H1 (cell line): ENCODE results near the gene SERPINB11. TPM values are rescaled to one million over a fixed set of nuclear protein-coding genes. Genes with fewer than 3 reads are reported as not detected.

Experiments used
- CHD7 ChIP-seq: fragments of 300-600 bp; sonication (generic); IDR thresholded peaks from 2 replicates; pipeline ENCODE4 v1.7.1; 2012; ENCODE audit warnings: low read length, moderate library complexity, mild to moderate bottlenecking, inconsistent platforms; ENCODE audit not compliant: insufficient replicate concordance
- HDAC2 ChIP-seq, 2 experiments: fragments of 300-600 bp in 1 of 2; sonication (generic) in 1 of 2; IDR thresholded peaks; 2 replicates each; pipeline ENCODE4 v1.6.1; 2011 to 2012; ENCODE audit warnings: low read depth in 2 of 2, low read length in 2 of 2, mild to moderate bottlenecking in 2 of 2, moderate library complexity in 2 of 2, borderline replicate concordance in 1 of 2, inconsistent platforms in 1 of 2
- KDM4A ChIP-seq: IDR thresholded peaks from one replicate; pipeline ENCODE4 v1.7.1; 2012; ENCODE audit warnings: low read depth, mild to moderate bottlenecking, moderate library complexity, low read length, inconsistent platforms; ENCODE audit not compliant: severe bottlenecking
- POLR2A ChIP-seq, 2 experiments: IDR thresholded peaks; 1 replicate in 1 of 2; 2 replicates in 1 of 2; pipeline ENCODE4 v1.6.1; 2011; ENCODE audit warnings: low read depth in 2 of 2, low read length in 2 of 2, mild to moderate bottlenecking in 2 of 2; ENCODE audit errors: control extremely low read depth in 1 of 2
- POLR2AphosphoS5 ChIP-seq: IDR thresholded peaks from 2 replicates; pipeline ENCODE4 v1.6.1; 2011; ENCODE audit warnings: low read depth, low read length
- polyA plus RNA-seq, 7 experiments: library from polyadenylated mRNA; depleted of rRNA in 3 of 7; stranded (reverse) in 5 of 7; unstranded in 2 of 7; fragments of >200 nt in 5 of 7; fragments of 200-250 nt in 2 of 7; gene quantifications; 1 replicate in 5 of 7; 2 replicates in 1 of 7; 4 replicates in 1 of 7; pipeline versions ENCODE4 v1.2.1 to v1.2.3, GENCODE V29; 2011 to 2013; ENCODE audit warnings: missing spikeins in 2 of 7, mixed read lengths in 2 of 7
- total RNA-seq: library from RNA; stranded (reverse); fragmentation: NEBNext Ultra II Directional; extraction: Animal tissue kit (Norgen Biotek cat#: 25700); gene quantifications from 2 replicates; pipeline ENCODE4 v1.2.1, GENCODE V29; 2021

The SERPINB11 gene
- total and polyA plus RNA-seq, 2 of the 8 experiments (the other 6 are each of a cell fraction or from before 2014, with no cell fraction given): not detected

GRCh38 chr18:63758615-63759240, 56.0 kb downstream of the SERPINB11 start (continued):
- TF ChIP-seq CHD7: no peak
- TF ChIP-seq HDAC2 (IDR thresholded peaks at IDR 0.05; ENCODE audit: borderline replicate concordance in 1 of 2, low read depth in 2 of 2, low read length in 2 of 2): no peak
- TF ChIP-seq POLR2AphosphoS5: no peak
- no peak for TF ChIP-seq KDM4A
- no peak for TF ChIP-seq POLR2A (IDR thresholded peaks at IDR 0.05; ENCODE audit: control extremely low read depth in 1 of 2, low read depth in 2 of 2, low read length in 2 of 2)
